NCI-H446 (cell line): ENCODE data around the gene VGLL4.

Source experiments
- DNase-seq, 2 experiments: peaks; one replicate each; lab custom pipeline; 2025; lab: John Stamatoyannopoulos, UW

VGLL4 gene

DNA sequence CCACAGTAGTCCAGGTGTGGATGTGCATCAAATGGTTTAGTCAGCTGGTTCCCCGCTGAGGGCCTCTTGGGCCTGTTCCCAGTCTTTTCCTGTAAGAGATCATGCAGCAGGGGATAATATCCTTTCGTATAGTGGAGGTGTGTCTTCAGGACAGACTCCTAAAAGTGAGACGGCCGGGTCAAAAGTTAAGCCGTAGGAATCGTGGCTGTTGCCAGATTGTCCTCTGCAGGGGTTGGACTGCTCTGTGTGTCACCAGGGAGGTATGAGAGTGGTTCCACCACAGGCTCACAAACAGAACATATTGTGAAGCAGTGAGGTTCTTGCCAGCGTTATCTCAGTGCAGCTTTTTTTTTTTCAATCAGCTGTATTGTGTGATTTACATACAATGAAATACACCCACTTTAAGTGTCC, 95.0 kb downstream of the VGLL4 start:
- no peak for DNase-seq

DNA sequence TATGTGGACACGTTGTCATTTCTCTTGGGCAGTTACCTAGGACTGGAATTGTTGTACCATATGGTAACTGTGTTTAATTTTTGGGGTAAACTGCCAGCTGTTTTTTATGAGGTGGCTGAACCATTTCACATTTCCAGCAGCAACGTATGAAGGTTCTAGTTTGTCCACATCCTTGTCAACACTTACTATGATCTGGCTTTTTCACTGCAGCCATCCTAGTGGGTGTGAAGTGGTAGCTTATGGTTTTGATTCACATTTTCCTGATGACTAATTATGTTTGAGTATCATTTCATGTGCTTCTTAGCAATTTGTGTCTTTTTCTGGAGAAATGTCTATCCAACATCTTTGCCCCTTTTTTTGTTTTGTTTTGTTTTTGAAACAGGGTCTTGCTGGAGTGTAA, 96.2 kb downstream of the VGLL4 start:
- DNase-seq = no peak

DNA sequence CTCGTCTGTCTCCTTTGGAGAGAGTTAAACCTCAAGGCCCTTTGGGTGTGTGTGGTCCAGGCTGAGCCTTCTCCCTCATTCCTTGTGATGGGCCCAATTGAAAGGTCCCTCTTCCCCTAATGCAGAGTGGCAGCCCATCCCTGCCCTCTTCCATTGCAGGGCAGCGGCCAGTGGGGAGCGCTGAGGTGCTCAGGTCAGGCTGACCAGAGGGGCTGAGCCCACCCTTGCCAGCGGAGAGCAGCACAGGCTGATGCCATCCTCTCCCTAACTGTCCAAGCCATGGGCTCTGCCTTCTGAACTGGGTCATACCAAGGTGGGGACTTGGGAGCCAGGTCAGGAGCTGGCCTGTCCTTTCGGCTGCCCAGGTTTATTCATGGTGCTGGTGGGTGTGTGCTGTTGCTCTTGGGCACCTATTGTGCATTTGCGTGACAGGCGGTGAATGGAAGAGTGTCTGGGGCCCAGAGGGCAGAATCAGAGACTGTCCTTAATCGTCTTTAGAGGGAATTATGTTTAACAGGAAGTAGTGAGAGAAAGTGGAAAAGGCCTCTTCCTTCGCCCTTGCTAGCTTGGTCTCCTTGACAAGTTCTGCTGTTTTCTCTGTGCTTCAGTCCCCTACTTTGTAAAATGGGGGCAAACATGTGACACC, 96.9 kb downstream of the VGLL4 start:
- DNase-seq = no peak

DNA sequence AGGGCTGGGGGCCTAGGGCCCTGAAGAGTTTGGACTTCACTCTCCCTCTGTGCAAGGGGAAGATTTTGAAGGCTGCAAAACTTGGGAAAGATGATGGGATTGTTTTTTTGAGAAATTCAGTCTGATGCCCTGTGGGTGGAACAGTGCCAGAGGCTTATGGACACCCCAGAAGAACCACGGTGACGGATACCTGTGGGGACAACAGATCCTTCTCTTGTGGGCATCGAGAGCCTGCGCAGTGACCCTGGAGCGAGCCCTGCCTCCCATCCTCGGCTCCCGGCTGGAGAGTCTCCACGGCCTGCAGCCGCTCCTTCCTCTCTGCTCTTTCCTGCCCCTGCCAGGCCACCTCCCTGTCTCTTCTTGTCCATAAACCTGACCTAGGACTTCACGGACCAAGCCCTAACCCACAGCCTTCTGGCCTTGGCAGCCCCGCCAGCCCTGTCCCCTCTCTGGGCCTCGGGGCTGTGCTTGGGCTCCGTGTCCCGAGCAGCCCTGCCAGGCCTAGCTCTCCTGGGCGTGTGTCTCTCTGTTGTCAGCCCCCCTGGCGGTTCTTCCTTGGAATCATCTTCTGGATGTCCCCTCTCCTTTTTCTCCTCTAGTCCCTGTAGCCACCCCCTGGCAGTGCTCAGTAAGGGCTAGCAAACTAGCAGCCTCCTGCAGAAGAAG, 98.4 kb downstream of the VGLL4 start:
- no peak for DNase-seq

DNA sequence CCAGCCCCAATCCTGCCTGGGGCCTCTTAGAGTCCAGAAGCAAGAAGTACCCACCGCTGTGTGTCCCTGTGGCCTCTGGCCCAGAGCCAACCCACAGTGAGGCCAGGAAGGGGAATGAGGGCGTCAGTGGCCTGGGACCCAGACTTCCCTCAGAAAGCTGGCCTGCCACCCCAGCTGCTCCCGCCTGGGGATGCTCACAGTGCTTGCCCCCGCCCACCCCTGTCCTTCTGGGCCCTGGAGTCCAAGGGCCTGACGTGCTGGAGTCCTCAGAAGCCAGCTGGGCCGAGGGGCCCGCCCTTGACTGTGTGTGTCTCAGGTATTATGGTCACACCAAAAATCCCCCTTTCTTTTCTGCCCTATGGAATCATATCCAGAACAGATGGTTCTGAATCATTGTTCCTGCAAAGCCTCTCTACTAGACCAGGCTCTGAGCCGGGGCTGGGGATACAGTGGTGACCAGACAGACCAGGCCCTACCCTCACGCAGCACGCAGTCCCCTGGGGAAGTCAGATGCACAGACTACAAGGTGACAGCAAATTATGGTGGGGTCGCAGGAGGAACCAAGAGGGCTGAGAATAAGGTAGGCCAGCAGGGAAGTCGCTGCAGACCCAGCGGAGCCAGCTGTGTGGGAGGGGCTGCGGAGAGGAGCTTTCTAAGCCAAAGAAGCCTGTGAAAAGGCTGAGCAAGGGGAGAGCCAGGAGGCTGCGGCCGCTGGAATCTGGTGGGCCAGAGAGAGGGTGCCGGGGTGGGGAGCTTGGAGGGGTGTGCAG, 99.1 kb downstream of the VGLL4 start:
- no peak for DNase-seq

DNA sequence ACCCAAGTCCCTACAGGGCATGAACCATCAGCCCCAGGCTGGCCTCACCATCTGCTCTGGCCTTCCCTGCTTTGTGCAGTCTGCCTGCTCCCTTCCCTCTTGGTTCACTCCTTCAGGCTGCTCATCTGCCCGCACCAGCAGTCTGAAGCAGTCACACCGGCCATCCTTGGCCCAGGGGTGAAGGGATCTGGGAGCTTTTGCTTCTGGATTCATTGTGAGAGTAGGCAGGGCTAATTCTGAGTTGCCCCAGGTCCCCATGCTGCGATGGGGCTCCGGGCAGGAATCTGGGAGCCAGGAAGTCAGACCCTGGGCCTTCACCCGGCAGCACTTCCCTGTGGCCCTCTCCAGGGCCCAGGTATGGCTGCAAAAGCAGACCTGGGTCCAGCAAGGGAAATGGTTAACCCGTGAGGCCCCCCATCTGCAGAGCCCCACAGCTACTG, 99.7 kb downstream of the VGLL4 start:
- no peak for DNase-seq

DNA sequence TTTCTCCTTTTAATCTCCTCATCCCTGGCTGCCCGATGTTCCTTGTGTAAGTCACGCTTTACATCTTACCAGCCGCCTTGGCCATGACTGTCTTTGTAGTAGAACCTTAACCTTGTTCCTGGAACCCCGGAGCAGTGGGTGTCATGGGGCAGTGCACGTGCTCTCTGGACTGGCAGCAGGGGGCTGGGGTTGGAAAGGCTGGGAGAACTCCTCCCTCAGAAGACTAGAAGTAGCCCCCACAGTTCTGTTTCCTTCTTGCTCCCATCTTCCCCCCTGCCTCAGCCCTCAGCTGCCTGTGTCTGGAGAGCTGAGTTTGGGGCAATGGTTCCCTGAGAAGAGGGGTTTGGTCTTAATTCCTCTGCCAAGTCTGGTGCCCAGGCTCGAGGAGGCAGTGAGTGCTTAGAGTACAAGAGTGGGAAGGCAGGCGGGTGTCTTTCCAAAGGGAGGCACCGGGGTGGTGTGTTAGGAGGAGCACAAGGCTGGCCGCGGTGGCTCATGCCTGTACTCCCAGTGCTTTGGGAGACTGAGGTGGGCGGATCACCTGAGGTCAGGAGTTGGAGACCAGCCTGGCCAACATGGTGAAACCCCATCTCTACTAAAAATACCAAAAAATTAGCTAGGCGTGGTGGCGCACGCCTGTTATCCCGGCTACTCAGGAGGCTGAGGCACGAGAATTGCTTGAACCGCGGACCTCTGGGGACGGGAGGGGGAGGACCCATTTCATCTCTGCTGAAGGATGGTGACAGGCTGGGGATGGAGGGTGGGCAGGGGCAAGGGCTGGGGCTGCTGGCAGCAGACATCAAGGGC, 100.4 kb downstream of the VGLL4 start:
- no peak for DNase-seq

DNA sequence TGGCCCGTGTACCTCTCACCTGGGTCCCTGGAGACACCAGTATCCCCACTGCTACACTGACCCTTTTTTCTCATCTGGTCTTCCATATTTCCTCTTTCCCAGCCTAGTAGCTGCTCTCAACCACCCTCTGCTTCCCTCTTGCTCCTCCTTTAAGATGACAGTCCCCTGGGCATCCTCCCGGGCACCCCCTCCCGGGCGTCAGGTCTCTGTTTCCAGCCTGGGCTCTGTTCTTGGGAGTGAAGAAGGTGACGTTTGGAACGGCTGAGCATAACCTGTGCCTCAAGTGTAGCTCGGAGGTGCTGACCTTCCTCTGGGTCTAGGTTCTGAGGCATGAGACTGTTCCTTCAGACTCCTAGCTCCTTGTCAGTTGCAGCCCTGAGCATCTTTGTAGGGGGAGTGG, 101.2 kb downstream of the VGLL4 start:
- no peak for DNase-seq

DNA sequence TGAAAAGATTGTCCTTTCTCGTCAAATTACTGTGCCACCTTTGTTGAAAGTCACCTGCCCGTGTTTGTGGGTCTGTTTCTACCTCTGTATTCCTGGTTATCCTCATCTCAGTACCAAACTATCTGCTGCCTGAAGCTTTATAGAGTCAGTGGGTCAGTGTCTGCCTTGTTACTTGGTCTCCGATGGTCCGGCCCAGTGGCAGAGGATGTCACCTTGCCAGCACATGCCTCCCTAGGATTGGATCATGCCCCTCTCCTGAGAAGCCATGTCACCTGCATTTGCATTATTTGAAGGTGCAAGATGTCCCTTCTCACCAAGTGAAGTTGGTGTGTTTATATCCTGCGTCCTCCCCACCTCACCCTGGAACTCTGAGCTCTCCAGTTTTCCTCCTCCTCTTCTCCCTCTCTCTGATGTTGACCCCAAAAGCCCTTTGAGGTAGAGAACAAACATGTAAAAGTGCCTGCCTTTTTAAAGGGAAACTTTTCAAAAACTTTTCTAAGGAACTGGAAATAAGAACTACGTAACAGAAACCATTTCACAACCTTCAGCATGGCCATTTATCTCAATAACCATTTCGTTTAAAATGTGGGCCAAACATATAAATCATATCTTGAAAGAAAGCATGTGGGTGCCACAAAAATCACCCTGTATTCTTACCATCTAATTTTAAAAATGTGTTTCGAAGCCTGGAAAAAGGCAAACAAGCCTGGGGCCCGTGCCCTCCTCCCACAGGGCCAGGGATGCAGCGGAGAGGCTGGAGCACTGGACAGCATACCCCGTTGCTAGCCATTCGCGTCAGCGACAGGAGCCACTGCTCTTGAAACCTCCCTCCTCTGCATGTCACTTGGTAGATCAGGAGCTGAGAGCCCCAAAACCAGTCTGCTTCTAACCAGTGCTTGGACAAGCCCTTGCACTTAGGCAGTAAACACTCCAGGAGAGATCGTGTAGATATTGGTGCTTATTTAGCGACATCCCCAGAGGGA, 102.1 kb downstream of the VGLL4 start:
- DNase-seq = no peak

DNA sequence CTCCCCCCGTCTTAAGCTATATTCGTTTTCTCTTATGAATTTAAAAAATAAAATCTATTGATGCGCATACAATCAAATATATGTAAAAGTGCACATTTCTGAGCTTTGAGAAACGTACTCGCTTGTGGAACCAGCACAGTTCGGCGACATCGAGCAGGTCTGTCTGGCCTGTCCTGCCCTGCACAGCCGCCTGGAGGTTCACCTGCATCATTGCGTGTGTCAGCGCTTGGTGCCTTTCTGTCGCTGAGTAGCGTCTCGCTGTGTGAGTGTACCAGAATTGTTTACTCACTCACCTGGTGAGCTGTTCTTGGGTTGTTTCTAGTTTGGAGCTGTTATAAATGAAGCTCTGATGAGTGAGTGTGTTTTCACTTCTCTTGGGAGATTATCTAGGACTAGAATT, 104.0 kb downstream of the VGLL4 start:
- no peak for DNase-seq

DNA sequence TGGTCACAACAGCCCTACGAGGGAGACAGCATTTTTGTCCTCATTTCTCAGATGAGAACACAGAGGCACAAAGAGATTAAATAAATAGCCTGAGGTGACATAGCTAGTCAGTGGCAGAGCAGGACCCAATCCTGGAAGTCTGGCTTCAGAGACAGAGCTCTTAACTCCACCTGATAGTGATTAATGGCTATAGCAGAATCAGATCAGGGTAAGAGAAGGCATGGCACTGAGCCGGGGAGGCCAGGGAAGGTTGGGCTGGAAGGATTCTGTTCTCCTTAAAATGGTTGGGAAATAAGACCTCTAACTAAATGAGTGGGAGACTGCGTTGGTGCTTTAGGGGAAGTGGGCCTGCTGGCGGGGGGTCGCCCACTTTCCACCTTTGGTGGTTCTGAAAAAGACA, 104.5 kb downstream of the VGLL4 start:
- DNase-seq = no peak

DNA sequence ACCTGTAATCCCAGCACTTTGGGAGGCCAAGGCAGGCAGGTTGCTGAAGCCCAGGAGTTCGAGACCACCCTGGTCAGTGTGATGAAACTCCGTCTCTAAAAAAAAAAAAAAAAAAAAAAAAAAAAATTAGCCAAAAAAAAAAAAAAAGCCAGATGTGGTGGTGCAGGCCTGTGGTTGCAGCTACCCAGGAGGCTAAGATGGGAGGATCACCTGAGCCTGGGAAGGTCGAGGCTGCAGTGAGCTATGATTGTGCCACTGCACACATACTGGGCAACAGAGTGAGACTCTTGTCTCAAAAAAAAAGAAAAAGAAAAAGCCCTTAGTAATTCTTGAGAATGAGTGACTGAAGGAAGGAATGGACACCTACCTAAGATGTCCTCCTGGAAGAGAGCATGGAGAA, 105.1 kb downstream of the VGLL4 start:
- DNase-seq = no peak

DNA sequence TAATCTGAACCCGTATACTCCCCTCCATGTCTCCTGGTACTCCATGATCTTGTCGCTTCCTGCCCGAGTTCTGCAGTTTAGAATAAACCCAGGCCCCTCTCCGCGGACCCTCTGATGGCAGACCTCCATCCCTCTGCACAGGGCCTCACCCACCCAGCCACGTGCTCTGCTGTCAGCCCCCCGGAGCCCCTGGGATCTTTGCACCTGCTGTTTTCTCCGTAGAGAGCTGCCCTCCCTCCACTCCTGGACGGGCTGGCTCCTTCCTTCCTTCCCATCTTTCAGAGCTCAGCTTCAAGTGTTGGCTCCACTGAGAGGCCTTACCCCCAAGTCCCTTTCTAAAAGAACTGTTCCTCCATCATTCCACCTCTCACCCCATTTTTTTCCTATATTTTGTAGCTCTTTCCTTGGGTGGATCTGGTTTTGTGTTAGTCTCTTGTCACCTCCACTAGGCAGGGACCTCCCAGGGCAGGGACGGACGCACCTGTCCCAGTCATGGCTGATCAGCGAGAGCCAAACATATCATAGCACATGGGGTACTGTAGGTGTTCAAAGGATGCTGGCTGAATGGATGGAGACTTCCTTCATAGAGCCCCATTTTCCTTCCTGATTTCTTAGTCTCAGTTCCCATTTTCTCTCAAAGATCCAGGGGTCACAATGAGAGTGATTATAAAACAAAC, 106.6 kb downstream of the VGLL4 start:
- DNase-seq = no peak

DNA sequence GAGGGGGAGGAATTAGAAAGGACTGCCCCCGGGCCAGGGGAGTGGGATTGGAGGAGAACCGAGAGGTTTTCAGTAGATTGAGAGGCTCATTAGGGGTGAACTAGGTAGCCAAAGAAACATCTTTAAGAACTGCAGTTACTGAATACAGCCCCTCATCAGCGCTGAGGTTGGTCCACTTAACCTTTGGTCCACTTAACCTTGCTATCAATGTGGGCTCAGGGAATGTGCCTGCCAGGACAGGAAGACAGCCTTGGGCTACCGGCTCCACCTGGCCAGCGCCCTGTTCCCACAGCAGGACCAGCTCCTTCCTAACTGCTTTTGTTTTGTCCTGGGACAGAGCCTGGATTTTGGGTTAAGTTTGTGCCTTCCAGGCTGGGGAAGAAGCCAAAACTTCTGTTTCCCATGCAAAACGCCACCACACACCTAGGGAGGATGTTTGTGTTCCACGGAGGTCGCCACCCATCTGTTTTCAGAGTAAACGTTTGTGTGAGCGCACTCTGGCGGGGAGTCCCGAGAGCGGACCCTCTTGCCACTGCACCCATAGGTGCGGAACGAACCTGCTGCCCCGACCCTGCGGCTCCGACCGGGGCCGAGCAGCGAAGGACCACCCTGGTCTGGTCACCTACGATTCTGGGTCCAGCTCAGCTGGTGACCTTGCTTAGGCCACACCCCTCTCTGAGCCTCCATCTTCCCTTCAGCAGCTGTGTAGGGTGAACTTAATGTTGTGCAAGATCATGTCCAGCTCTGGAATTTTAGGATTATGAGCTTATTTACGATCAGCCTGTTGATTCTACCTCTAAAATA, 107.4 kb downstream of the VGLL4 start:
- no peak for DNase-seq

DNA sequence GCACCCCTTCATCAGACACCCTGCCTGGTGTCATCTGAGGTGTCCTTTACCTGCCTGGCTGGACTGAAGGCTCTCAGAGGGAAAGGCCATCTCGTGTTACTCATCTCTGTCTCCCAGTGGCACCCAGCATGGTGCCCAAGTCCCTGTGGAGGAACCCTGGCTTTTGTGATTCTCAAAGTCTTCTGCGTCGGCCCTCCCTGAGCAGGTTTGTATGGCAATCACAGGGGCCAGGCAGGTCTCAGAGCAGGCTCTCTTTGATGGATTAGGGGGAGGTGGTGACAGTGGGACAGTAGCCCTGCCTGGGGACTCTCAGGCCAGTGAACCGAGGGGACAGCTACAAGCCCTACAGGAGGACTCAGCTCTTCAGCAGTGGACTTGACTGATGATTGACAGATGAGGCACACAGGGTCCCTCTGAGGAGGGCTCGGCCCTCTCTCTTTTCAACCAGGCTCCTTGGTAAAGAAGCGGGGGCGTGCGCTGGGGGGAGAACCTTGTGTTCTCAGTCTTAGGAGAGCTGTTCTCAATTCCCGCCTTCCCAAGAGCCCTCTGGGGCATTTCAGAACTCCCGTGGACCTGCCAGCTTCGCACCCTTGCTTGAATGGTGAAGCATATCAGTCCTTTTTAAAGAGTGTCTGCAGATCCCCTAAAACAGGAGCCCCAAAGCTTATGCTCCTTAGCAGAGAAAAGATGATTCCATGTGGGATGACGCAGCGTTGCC, 108.3 kb downstream of the VGLL4 start:
- no peak for DNase-seq

DNA sequence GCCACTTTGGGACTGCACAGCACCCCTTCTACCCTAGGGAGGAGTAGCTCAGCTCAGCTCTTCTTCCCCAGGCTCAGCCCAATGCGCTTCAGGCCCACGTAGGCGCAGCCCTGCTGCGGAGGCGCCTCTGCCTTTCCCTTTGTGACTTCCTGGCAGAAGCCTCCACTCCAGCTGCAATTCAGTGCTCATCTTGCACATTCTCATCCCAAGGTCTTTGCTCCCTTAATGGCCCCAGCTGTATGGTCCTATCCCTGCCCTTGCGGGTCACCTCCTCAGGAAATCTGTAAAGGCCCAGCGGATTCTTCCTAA, 109.0 kb downstream of the VGLL4 start:
- no peak for DNase-seq

DNA sequence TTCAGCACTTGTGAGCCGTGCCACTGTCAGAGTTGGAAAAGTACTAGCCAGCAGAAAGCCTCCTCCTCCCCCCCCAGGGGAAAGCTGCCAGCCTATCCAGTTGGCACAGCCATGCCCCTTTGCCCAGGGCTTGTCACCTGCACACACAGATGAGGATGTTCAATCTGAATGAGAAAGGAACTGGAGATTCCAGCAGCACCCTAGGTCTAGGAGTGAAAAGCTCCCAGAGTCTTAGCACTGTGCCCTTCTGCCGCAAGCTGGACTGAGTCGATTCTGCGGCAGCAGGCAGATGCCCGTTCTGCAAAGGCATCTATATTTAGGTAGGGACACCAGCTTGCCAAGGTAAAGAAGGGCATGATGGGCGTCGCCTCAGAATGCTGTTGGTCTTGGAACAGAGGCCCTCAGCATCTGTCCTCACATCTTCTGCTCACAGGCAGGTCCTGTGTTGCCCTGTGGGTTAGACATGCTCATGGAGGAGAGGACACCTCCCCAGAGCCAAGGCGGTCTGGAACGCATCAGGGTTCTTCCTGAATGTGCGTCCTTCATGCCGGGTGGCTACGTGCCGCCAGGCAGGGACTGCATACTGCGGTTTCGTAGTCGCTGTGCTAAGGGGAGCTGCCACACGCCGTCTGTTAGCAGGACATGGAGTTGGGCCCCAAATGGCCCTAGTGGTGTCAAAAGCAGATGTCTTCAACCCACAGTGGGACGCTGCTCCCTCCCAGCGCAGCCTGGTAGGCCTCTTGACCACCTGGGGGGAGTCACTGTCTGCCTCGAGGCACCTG, 109.5 kb downstream of the VGLL4 start:
- DNase-seq = no peak

DNA sequence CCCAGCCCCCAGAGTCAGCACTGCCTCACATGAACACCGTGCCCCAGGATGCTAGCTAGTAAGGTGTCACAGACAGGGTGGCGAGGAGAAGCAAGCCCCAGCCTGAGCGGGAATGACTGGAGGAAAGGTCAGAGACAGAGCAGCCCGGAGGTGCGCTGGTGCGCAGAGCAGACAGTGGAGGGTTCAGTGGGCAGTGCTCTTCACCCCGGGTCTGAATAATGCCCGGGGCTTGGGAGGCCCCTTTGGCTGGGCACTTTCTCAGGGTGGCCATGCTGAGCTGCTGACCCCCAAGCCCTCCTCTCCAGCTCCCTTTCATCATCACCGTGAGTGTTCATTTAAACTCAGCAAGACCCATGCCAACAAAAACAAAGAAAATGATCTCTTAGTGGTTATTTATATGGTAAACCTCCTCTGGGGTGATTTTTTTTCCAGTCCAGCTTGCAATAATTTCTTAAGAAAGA, 110.8 kb downstream of the VGLL4 start:
- DNase-seq = no peak
